GM18505 (cell line): ENCODE data around the gene MPDU1.

ENCODE experiments used
- ATAC-seq: cut with Tn5 transposase; IDR thresholded peaks from one replicate; pipeline ENCODE4 v1.9.1; 2021; ENCODE audit not compliant: unreplicated experiment
- POLR2A ChIP-seq: IDR thresholded peaks from 4 replicates; pipeline ENCODE4 v1.6.1; 2011; ENCODE audit warnings: borderline replicate concordance; ENCODE audit not compliant: insufficient read depth, insufficient read length; ENCODE audit errors: extremely low read depth

Gene MPDU1

DNA sequence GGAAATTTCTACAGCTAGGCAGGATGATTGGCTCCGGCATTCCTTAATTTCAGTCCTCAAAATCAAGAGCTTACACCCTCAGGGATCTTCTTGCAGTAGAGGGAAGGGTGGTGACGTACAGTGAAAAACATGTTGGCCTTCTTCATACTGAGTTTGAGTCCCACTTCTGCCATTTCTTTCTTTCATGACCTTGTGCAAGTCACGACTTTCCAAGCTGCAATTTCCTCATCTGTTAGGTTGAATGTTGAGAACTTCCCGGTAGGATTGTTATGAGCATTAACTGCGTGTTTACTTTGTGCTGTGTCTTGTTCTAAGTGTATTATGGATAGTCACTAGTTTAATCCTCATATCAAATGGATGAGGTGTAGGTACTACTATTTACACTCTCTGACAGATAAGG lies 14.1 kb upstream of the MPDU1 start:
- no peak for TF ChIP-seq POLR2A
- no peak for ATAC-seq

DNA sequence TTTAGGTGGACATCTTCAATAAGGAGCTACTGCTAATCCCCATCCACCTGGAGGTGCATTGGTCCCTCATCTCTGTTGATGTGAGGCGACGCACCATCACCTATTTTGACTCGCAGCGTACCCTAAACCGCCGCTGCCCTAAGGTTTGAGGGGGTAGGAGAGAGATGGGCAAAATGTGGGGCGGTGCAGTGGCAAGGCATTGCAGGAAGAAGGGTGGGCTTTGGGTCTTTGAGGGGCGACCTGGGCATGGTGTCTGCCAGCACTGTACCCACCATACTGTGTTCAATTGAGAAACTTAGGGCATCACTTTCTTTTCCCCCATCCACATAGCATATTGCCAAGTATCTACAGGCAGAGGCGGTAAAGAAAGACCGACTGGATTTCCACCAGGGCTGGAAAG lies 13.3 kb upstream of the MPDU1 start:
- ATAC-seq = no peak
- TF ChIP-seq POLR2A = no peak

DNA sequence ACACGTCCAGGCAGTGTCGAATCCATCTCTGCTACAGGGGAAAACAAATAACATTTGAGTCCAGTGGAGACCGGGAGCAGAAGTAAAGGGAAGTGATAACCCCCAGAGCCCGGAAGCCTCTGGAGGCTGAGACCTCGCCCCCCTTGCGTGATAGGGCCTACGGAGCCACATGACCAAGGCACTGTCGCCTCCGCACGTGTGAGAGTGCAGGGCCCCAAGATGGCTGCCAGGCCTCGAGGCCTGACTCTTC lies 11.4 kb upstream of the MPDU1 start:
- TF ChIP-seq POLR2A = no peak
- ATAC-seq = no peak

DNA sequence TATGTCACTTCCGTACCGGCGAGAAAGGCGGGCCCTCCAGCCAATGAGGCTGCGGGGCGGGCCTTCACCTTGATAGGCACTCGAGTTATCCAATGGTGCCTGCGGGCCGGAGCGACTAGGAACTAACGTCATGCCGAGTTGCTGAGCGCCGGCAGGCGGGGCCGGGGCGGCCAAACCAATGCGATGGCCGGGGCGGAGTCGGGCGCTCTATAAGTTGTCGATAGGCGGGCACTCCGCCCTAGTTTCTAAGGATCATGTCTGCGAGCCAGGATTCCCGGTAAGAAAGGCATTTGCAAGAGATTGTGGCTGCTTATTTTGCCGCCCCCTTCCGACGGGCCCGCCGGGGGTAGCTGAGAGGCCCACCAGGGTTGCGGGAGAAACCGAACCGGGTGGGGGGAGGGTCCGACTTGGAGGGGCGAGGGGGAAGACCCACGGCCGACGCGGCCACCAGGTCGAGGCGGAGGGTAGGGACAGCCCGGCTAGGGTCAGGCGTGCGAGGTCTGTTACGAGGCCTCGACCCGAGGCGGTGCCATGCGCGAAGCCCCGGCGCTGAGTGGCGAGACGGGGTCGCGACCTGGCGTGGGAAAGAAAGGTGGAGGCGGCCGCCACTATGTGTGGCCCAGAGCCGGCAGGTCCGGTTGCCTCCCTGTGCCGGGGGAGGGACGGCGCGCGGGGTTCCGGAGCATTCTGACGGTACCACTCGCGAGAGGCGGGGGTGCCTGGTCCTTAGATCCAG lies 10.9 kb upstream of the MPDU1 start:
- ATAC-seq = peak; percentile 83
- TF ChIP-seq POLR2A = peak; percentile 99

DNA sequence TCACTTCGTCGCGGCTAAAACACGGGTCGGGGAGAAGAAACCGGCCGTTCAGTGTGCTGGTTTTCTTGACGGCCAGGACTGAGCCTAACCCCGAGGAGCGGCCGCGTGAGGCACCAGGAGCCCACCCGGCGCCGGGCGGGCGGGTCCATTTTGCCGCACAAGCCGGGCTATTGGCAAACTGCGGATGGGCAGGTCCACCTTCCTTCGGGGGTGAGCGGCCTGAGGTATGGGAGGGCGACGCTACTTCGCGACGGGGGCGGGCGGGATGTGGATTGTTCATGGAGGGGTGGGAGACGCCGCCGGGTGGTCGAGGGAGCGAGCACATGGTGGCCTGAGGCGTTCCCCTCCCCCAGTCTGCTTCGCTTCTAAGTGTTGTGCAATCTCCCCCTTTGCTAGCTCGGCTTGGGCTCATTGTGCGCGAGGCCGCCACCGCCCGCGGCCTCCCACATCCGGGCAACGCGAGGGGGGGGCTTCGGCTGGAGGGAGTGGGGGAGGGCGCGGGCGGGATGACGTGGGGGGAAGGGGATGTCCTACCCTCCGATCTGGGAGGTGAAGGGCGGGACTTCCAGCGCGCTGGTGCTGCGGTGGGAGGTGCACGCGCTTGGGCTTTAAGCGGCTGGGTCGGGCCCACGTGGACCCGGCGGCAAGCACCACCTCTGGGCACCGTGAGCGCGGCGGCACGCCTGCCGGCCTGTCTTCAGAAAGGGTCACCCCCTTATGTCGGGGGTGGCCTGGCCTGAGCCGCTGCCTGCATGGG lies 10.2 kb upstream of the MPDU1 start:
- peak; percentile 61 for TF ChIP-seq POLR2A
- no peak for ATAC-seq

DNA sequence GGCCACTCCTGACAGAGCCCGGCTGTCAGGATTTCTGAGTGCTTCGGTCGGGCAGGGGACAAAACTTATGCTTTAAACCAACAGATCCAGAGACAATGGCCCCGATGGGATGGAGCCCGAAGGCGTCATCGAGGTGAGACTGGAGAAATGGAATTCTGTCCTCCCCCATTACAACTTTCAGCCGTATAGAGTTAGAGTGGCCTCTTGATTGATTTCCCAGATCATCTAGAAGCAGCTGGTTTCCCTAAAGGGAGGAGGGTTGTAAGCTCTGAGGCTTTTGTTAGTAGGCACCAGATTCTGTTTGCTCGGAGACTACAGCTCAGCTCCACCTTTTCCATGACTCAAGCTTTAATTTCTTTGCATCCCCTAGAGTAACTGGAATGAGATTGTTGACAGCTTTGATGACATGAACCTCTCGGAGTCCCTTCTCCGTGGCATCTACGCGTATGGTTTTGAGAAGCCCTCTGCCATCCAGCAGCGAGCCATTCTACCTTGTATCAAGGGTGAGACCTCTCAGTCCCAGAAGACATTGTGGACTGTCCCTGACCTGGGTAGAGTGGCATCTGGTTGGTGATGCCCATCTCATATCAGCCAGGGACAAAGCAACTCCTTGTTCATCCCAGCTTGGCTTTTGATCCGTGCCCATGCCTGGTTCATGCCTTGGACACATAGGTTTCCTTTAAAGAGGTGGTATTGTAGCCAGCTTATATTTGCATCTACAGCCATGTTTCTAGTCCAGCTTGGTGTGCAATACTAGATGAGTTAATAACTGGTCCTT lies 9.3 kb upstream of the MPDU1 start:
- ATAC-seq = no peak
- no peak for TF ChIP-seq POLR2A

DNA sequence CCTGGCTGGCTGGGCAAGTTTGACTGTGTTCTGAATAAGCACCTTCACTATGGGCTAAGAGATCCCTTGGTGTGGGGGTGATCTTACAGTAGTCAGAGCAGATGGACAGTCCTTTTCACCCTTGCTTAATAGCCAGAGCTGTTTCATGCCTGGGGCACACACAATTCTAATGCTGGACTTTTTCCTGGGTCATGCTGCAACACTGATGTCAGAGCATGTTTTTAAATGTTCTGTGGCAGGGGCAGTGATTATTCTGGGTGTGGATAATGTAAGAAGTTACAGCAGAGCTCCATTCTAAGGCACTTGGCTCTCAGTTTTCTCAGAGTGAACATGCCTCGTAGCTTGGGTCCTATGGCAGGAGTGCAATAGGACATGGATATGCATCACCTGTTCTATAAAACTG lies 8.2 kb upstream of the MPDU1 start:
- no peak for TF ChIP-seq POLR2A
- ATAC-seq = no peak

DNA sequence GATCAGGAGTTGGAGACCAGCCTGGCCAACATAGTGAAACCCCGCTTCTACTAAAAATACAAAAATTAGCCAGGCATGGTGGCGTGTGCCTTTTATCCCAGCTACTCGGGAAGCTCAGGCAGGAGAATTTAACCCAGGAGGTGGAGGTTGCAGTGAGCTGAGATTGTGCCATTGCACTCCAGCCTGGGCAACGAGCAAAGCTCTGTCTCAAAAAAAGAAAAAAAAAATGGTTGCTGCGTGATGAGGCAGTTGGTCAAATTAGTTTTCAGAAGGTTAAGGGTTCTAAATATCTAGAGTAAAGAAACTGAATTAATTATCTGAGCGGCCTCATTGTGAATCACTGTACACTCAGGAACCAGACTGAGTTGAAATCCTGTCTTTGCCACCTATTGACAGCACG lies 7.7 kb upstream of the MPDU1 start:
- no peak for ATAC-seq
- TF ChIP-seq POLR2A = no peak

DNA sequence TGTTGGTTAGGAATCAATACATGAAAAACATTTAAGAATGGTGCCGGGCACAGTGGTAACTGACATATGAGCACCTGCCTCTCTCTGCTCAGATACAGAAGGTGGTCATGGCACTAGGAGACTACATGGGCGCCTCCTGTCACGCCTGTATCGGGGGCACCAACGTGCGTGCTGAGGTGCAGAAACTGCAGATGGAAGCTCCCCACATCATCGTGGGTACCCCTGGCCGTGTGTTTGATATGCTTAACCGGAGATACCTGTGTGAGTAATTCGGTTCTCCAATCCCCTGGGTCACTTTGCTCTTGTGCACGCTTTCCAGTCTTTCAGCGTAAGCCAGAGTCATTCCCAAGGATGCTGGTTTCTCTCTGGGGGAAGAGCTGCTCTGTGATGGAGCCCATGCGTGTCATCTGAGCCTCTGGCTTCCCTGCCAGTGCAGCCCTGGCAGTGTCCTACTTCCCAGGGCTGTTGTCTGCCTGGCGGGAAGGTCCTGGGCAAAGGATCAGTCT lies 7.2 kb upstream of the MPDU1 start:
- TF ChIP-seq POLR2A = peak; percentile 51
- no peak for ATAC-seq

DNA sequence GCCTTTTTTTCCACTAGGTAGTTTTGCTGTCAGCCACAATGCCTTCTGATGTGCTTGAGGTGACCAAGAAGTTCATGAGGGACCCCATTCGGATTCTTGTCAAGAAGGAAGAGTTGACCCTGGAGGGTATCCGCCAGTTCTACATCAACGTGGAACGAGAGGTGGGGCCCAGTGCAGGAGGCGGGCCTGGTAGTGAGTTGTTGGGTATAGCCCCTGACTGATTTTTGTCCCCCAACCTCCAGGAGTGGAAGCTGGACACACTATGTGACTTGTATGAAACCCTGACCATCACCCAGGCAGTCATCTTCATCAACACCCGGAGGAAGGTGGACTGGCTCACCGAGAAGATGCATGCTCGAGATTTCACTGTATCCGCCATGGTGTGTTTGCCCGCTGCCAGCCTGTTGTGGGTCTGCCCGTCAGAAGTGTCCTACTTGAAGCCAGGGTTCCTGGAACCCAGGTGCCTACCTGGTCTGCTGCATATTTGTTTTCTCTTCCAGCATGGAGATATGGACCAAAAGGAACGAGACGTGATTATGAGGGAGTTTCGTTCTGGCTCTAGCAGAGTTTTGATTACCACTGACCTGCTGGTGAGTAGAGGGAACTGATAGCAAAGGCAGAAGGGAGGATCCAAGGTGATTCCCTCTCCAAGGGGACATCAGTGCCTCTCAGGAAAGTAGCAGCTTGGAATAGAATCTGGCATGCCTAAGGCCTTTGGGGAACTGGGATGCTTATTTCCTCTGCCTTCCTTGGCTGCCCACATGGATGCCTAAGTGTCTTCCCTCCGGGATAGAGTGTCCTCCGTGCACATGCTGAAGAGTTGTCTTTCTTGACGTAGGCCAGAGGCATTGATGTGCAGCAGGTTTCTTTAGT lies 6.1 kb upstream of the MPDU1 start:
- ATAC-seq = no peak
- TF ChIP-seq POLR2A = no peak

DNA sequence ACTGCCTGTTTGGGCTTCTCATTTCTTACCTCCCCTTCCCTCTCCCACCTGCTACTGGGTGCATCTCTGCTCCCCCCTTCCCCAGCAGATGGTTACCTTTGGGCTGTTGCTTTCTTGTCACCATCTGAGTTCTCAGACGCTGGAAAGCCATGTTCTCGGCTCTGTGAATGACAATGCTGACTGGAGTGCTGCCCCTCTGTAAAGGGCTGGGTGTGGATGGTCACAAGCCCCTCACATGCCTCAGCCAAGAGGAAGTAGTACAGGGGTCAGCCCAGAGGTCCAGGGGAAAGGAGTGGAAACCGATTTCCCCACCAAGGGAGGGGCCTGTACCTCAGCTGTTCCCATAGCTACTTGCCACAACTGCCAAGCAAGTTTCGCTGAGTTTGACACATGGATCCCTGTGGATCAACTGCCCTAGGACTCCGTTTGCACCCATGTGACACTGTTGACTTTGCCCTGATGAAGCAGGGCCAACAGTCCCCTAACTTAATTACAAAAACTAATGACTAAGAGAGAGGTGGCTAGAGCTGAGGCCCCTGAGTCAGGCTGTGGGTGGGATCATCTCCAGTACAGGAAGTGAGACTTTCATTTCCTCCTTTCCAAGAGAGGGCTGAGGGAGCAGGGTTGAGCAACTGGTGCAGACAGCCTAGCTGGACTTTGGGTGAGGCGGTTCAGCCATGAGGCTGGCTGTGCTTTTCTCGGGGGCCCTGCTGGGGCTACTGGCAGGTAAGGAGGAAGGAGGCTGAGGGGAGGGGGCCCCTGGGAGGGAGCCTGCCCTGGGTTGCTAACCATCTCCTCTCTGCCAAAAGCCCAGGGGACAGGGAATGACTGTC lies 4.4 kb upstream of the MPDU1 start, which contains the start of gene CD68:
CD68 (plus strand) TSS at position 638 of the 833 bp plus-strand sequence; CDS start at position 678, 40 bp downstream.
- TF ChIP-seq POLR2A = peak; percentile 78
- ATAC-seq = peak; percentile 39
